A549 (cell line): ENCODE data around the gene C20orf204. TPM values are rescaled to one million over a fixed set of nuclear protein-coding genes. Genes with fewer than 3 reads are reported as not detected.
A peak's percentile ranks its signal among the peaks of the same experiment; 100 is the strongest.

Experiments
- ATAC-seq, 2 experiments: fragments of 200-7000 bp in 1 of 2; fragments of >200 bp in 1 of 2; cut with Nextera tagmentation in 1 of 2; cut with Tn5 transposase in 1 of 2; 3 replicates each; pipeline versions ENCODE4 v1.8.0 to v1.9.1; 2018 to 2020; ENCODE audit warnings: mild to moderate bottlenecking in 1 of 2, moderate library complexity in 1 of 2
- CTCF ChIA-PET: fragments of 300-600 bp; sonication (Branson Sonifier 250); formaldehyde crosslinking; extraction: SDS; loops from one replicate; lab custom pipeline; 2021; ENCODE audit warnings: antibody characterized with exemption, inconsistent platforms; lab: Yijun Ruan, JAX
- POLR2A ChIA-PET: fragments of 350-600 bp; formaldehyde crosslinking; extraction: SDS; loops from one replicate; lab custom pipeline; 2021; ENCODE audit warnings: antibody characterized with exemption, inconsistent platforms; lab: Yijun Ruan, JAX
- DNase-seq, 2 experiments: peaks; one replicate each; pipeline versions ENCODE4 v3.0.0 to v3.0.0-alpha.2; 2011 to 2016; ENCODE audit warnings: low read depth in 1 of 2, low spot score in 1 of 2
- FAIRE-seq: peaks from 2 replicates; lab custom pipeline; 2011; peaks lifted over from hg19 to GRCh38; lab: Jason Lieb, UNC
- H3K27ac ChIP-seq, 2 experiments: fragments of >200 bp; sonication (Bioruptor Twin); formaldehyde crosslinking; 3 replicates each; pipeline ENCODE4 v1.5.1; 2016 to 2017
- H3K4me1 ChIP-seq: fragments of >200 bp; sonication (Bioruptor Twin); formaldehyde crosslinking; 3 replicates; pipeline ENCODE4 v1.6.1; 2016
- H3K4me2 ChIP-seq: fragments of >200 bp; sonication (Bioruptor Twin); formaldehyde crosslinking; 3 replicates; pipeline ENCODE4 v1.6.1; 2016
- H3K4me3 ChIP-seq: fragments of >200 bp; sonication (Bioruptor Twin); formaldehyde crosslinking; 3 replicates; pipeline ENCODE4 v1.5.1; 2016
- H3K9me3 ChIP-seq: fragments of >200 bp; sonication (Bioruptor Twin); formaldehyde crosslinking; 3 replicates; pipeline ENCODE4 v1.6.1; 2016
- EP300 ChIP-seq, 2 experiments: fragments of >200 bp; sonication (Bioruptor Twin); formaldehyde crosslinking; IDR thresholded peaks; 2 replicates in 1 of 2; 3 replicates in 1 of 2; pipeline ENCODE4 v1.6.1; 2016 to 2017
- ESRRA ChIP-seq: fragments of 150-350 bp; IDR thresholded peaks from 2 replicates; pipeline ENCODE4 v1.6.1; 2014; ENCODE audit warnings: mild to moderate bottlenecking, low read length, borderline replicate concordance
- FOSL2 ChIP-seq, 2 experiments: fragments of 450-650 bp in 1 of 2; fragments of >200 bp in 1 of 2; sonication (Bioruptor Twin) in 1 of 2; formaldehyde crosslinking; IDR thresholded peaks; 2 replicates each; pipeline versions ENCODE4 v1.5.0 to v1.6.1; 2016 to 2020; ENCODE audit warnings: mild to moderate bottlenecking in 1 of 2, moderate library complexity in 1 of 2
- FOXS1 ChIP-seq: fragments of 250-450 bp; sonication (Bioruptor Pico); IDR thresholded peaks from 2 replicates; pipeline ENCODE4 v1.5.0; 2020; ENCODE audit warnings: mild to moderate bottlenecking, moderate library complexity
- HDAC2 ChIP-seq: fragments of 200-600 bp; sonication (generic); IDR thresholded peaks from 2 replicates; pipeline ENCODE4 v1.6.1; 2016
- HEYL ChIP-seq: fragments of 250-450 bp; sonication (Bioruptor Pico); IDR thresholded peaks from 2 replicates; pipeline ENCODE4 v1.8.0; 2021; ENCODE audit warnings: mild to moderate bottlenecking, moderate library complexity
- JUN ChIP-seq, 2 experiments: fragments of >200 bp; sonication (Bioruptor Twin); formaldehyde crosslinking; IDR thresholded peaks; 2 replicates in 1 of 2; 3 replicates in 1 of 2; pipeline ENCODE4 v1.6.1; 2016 to 2017
- KDM5A ChIP-seq: fragments of 200-600 bp; sonication (generic); IDR thresholded peaks from 2 replicates; pipeline ENCODE4 v1.6.1; 2016; ENCODE audit warnings: antibody characterized with exemption, mild to moderate bottlenecking
- MYC ChIP-seq: IDR thresholded peaks from 2 replicates; pipeline ENCODE4 v1.6.1; 2012; ENCODE audit warnings: mild to moderate bottlenecking, inconsistent platforms, low read length, improper control_type of control experiment, borderline replicate concordance
- NR3C1 ChIP-seq: fragments of >200 bp; sonication (Bioruptor Twin); formaldehyde crosslinking; IDR thresholded peaks from 3 replicates; pipeline ENCODE4 v1.6.1; 2017
- PHF8 ChIP-seq: fragments of 200-600 bp; sonication (generic); IDR thresholded peaks from 2 replicates; pipeline ENCODE4 v1.6.1; 2016; ENCODE audit warnings: low read depth, mild to moderate bottlenecking, antibody characterized with exemption, moderate library complexity, borderline replicate concordance
- RAD21 ChIP-seq, 2 experiments: fragments of >200 bp in 1 of 2; sonication (Bioruptor Twin) in 1 of 2; formaldehyde crosslinking in 1 of 2; IDR thresholded peaks in 1 of 2; conservative IDR thresholded peaks in 1 of 2; 2 replicates in 1 of 2; 3 replicates in 1 of 2; pipeline ENCODE4 v1.6.1; 2012 to 2018; ENCODE audit warnings: inconsistent platforms in 1 of 2
- SREBF2 ChIP-seq: fragments of 450-650 bp; IDR thresholded peaks from 2 replicates; pipeline ENCODE4 v1.6.1; 2014; ENCODE audit warnings: mild to moderate bottlenecking, moderate library complexity
- ZC3H11A ChIP-seq: fragments of 450-650 bp; IDR thresholded peaks from 2 replicates; pipeline ENCODE4 v1.6.1; 2014; ENCODE audit warnings: antibody characterized with exemption, mild to moderate bottlenecking
- ZFP36 ChIP-seq: fragments of 450-650 bp; IDR thresholded peaks from 2 replicates; pipeline ENCODE4 v1.6.1; 2014; ENCODE audit warnings: borderline replicate concordance; ENCODE audit not compliant: partially characterized antibody
- WGBS: methylation state at CpG from one replicate; pipeline ENCODE4 v1.1.6; 2017; ENCODE audit errors: missing lambda C conversion rate; 5-methylcytosine and 5-hydroxymethylcytosine counted together
- polyA plus RNA-seq, 4 experiments: library from polyadenylated mRNA; depleted of rRNA in 3 of 4; stranded (reverse); fragments of >200 nt; fragmentation: RNase III in 1 of 4; extraction: RNeasy Plus Mini Kit Qiagen cat#74134 plus additional on column Dnase treatment in 1 of 4; gene quantifications; 2 replicates in 3 of 4; 3 replicates in 1 of 4; pipeline ENCODE4 v1.2.3, GENCODE V29; 2011 to 2017
- TF ChIP-seq, protein P1 (sequence below): IDR thresholded peaks from 2 replicates; pipeline ENCODE4 v1.6.1; 2012
- TF ChIP-seq, protein P2 (sequence below): IDR thresholded peaks from 2 replicates; pipeline ENCODE4 v1.6.1; 2012; ENCODE audit warnings: low read depth, borderline replicate concordance
- TF ChIP-seq, protein P3 (sequence below): fragments of 450-650 bp; IDR thresholded peaks from 2 replicates; pipeline ENCODE4 v1.6.1; 2014; ENCODE audit warnings: antibody characterized with exemption
- TF ChIP-seq, protein P4 (sequence below): fragments of 150-350 bp; IDR thresholded peaks from 2 replicates; pipeline ENCODE4 v1.6.1; 2014; ENCODE audit warnings: low read depth, mild to moderate bottlenecking, low read length

C20orf204 gene
- polyA plus RNA-seq, 2 of the 4 experiments (the other 2 are of a cell fraction), result 0.21 to 0.59 TPM

DNA sequence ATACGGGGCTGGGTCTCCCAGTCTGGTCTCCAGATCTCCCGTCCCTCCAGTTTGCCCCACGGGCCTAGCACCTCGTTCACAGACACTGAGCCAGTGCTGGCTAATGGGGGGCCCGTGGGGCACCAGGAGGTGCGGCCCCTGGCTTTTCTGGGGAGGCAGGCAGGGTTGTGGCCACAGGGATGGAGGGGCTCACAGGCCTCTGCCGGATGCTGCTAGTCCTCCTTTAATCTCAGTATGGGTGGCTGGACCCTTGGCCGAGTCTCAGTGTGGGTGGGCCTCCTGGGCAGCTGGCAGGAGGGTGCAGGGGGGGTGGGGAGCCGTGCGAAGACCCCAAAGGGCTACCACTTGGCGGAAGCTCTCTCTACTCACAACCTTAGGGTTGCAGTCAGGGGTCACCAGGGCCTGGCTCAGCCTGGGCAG lies 15.1 kb downstream of the C20orf204 start:
- H3K27ac ChIP-seq, result peak overlapping the region in 1 of 2 experiments; percentile 52; a peak in 2 of 6 replicates
- no peak overlapping the region for H3K4me2 ChIP-seq
- ATAC-seq (no peak), FAIRE-seq (no peak), DNase-seq (no peak)
- TF ChIP-seq, protein P1, sequence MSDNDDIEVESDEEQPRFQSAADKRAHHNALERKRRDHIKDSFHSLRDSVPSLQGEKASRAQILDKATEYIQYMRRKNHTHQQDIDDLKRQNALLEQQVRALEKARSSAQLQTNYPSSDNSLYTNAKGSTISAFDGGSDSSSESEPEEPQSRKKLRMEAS, result no peak
- no peak for TF ChIP-seq RAD21 (conservative IDR thresholded peaks at IDR 0.05 in 1 of 2, IDR thresholded peaks at IDR 0.05 in 1 of 2)
- no peak for TF ChIP-seq MYC
- no peaks in the 10 kb centered on the region for H3K9me3 ChIP-seq
- 65% methylated on average over 10 of the region's 11 CpGs for WGBS
- no peak overlapping the region for H3K4me3 ChIP-seq
- CTCF ChIA-PET, result interaction anchor here (1.0 to 6.1 kb wide), 7 partner anchors 9 to 76 kb away, joined by 3 to 85 read pairs (median 5); partner anchors contain the start of genes SAMD10 and TCEA2
- POLR2A ChIA-PET, result interaction anchor here (6.5 kb wide), 1 partner anchor 11 kb away, joined by 29 read pairs; the partner anchor contains the start of gene TCEA2
- peaks cover 40% of the 10 kb centered on the region for H3K4me1 ChIP-seq

DNA sequence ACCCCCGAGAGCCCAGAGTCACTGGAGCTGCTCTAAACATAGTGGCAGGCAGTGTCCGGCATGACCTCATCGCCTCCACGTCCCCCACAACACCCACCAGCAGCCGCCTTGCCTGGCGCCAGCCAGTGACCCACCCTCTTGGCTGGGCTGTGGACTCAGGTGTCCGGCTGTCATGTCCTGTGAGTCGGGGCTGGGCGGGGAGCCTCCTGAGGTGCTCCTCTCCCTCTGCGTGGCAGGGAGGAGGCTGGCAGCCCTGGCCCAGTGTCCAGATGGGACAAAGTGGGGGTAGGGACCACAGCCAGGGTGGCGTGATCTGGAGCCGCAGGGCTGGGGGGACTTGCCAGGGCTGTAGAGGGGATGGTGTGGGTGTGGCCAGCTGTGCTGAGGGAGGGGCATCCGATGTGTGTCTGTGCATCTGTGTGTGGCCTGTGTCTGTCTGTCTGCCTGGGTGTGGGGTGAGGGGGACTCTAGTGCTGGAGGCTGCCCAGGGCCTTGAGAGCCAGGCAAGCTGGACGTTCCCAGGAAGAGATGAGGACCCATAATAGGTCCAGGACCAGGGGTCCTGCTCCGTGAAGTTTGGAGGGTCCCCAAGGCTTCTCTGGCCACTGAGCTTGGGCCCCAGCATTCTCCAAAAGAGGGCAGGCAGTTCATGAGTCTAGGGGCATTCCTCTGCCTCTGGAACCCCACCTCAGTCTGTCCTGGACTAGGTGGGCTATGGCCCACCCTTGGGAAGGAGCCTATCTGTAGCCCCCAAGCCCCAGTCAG lies 15.8 kb downstream of the C20orf204 start:
- DNase-seq (no peak), FAIRE-seq (no peak), ATAC-seq (peak in 1 of 2 experiments; percentile 25; a peak in 2 of 6 replicates)
- 60% methylated on average over 14 of the region's 15 CpGs for WGBS
- POLR2A ChIA-PET, result interaction anchor here (6.5 kb wide), 1 partner anchor 11 kb away, joined by 29 read pairs; the partner anchor contains the start of gene TCEA2
- Histone ChIP-seq H3K4me3 (no peak overlapping the region), H3K9me3 (no peaks in the 10 kb centered on the region), H3K27ac (peak overlapping the region in 1 of 2 experiments; percentile 52; a peak in 2 of 6 replicates), H3K4me1 (peaks cover 45% of the 10 kb centered on the region), H3K4me2 (no peak overlapping the region)
- TF ChIP-seq RAD21 (conservative IDR thresholded peaks at IDR 0.05 in 1 of 2, IDR thresholded peaks at IDR 0.05 in 1 of 2) (no peak), ZFP36 (no peak), FOSL2 (IDR thresholded peaks at IDR 0.05) (no peak), FOSL2 (CRISPR knock-in tag; IDR thresholded peaks at IDR 0.05) (no peak), HEYL (CRISPR knock-in tag) (no peak), ZC3H11A (no peak), EP300 (IDR thresholded peaks at IDR 0.05) (no peak), NR3C1 (no peak), PHF8 (no peak), ESRRA (no peak), JUN (IDR thresholded peaks at IDR 0.05) (no peak), KDM5A (no peak), FOXS1 (CRISPR knock-in tag) (no peak), HDAC2 (no peak)
- TF ChIP-seq, protein P2, sequence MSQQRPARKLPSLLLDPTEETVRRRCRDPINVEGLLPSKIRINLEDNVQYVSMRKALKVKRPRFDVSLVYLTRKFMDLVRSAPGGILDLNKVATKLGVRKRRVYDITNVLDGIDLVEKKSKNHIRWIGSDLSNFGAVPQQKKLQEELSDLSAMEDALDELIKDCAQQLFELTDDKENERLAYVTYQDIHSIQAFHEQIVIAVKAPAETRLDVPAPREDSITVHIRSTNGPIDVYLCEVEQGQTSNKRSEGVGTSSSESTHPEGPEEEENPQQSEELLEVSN, result no peak
- TF ChIP-seq, protein P3, sequence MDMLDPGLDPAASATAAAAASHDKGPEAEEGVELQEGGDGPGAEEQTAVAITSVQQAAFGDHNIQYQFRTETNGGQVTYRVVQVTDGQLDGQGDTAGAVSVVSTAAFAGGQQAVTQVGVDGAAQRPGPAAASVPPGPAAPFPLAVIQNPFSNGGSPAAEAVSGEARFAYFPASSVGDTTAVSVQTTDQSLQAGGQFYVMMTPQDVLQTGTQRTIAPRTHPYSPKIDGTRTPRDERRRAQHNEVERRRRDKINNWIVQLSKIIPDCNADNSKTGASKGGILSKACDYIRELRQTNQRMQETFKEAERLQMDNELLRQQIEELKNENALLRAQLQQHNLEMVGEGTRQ, result no peak
- TF ChIP-seq, protein P4, sequence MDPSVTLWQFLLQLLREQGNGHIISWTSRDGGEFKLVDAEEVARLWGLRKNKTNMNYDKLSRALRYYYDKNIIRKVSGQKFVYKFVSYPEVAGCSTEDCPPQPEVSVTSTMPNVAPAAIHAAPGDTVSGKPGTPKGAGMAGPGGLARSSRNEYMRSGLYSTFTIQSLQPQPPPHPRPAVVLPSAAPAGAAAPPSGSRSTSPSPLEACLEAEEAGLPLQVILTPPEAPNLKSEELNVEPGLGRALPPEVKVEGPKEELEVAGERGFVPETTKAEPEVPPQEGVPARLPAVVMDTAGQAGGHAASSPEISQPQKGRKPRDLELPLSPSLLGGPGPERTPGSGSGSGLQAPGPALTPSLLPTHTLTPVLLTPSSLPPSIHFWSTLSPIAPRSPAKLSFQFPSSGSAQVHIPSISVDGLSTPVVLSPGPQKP, result no peak
- CTCF ChIA-PET, result interaction anchor here (1.0 to 6.1 kb wide), 6 partner anchors 8 to 77 kb away, joined by 3 to 85 read pairs (median 10); partner anchors contain the start of gene TCEA2

DNA sequence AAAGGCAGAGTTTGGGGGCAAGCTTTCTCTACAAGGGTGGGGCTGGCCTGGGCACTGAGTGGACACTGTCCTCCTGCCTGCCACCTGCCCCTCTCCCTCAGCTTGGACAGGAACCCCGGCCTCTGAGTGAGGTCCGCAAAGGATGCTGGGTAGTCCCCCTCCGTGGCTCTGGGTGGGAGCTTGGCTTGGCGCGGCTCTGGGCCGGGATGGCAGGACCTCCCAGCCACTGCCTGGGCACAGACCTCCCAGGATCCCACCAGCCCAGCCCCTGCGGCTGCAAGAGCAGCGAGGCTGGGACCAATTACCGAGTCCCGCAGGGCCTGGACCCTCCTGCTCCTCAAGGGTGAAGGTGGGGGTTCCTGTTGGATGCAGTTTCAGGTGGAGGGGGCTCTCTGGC lies 16.3 kb downstream of the C20orf204 start:
- FAIRE-seq (no peak), ATAC-seq (no peak), DNase-seq (no peak)
- Histone ChIP-seq H3K9me3 (no peaks in the 10 kb centered on the region), H3K4me3 (no peak overlapping the region)
- POLR2A ChIA-PET, result interaction anchor here (6.5 kb wide), 1 partner anchor 10 kb away, joined by 29 read pairs; the partner anchor contains the start of gene TCEA2
- CTCF ChIA-PET, result interaction anchor here (0.8 to 6.1 kb wide), 8 partner anchors 10 to 514 kb away, joined by 3 to 85 read pairs (median 4); partner anchors contain the start of genes RGS19 and TCEA2
- no peak for TF ChIP-seq SREBF2
- TF ChIP-seq, protein P4, result no peak
- no peak for TF ChIP-seq NR3C1
- TF ChIP-seq, all 56 proteins: peak for 0
- WGBS, result 97% methylated on average over 5 of the region's 10 CpGs
- H3K27ac ChIP-seq, result peak overlapping the region in 1 of 2 experiments; percentile 52; a peak in 2 of 6 replicates
- no peak overlapping the region for H3K4me2 ChIP-seq
- peaks cover 46% of the 10 kb centered on the region for H3K4me1 ChIP-seq
